Karpas-422 (cell line): ENCODE measurements around the gene OR10AD1. TPM values are rescaled to one million over a fixed set of nuclear protein-coding genes. Genes with fewer than 3 reads are reported as not detected.
"Not testable (repeated sequence)": the region's sequence is repeated elsewhere in the genome, so short reads cannot be mapped to it uniquely, and the experiment has no call there.

Source experiments
- DNase-seq: peaks from one replicate; pipeline ENCODE4 v3.0.0-alpha.2; 2015
- H2AFZ ChIP-seq: fragments of 200-600 bp; sonication (generic); 2 replicates; pipeline ENCODE4 v1.6.1; 2014; ENCODE audit warnings: antibody characterized with exemption, low read length, mixed read lengths
- H3K27ac ChIP-seq: fragments of 200-600 bp; sonication (generic); 2 replicates; pipeline ENCODE4 v1.5.1; 2014; ENCODE audit warnings: mild to moderate bottlenecking, low read length, moderate library complexity
- H3K27me3 ChIP-seq: fragments of 200-600 bp; sonication (generic); 2 replicates; pipeline ENCODE4 v1.6.1; 2014; ENCODE audit warnings: low read length, mixed read lengths
- H3K36me3 ChIP-seq: fragments of 200-600 bp; sonication (generic); 2 replicates; pipeline ENCODE4 v1.6.1; 2014; ENCODE audit warnings: low read length, mixed read lengths; ENCODE audit not compliant: insufficient read depth
- H3K4me1 ChIP-seq: fragments of 200-600 bp; sonication (generic); 2 replicates; pipeline ENCODE4 v1.6.1; 2014; ENCODE audit warnings: mild to moderate bottlenecking, low read length, mixed read lengths
- H3K4me2 ChIP-seq: fragments of 200-600 bp; sonication (generic); 2 replicates; pipeline ENCODE4 v1.6.1; 2014; ENCODE audit warnings: low read length, low read depth, mild to moderate bottlenecking; ENCODE audit not compliant: poor library complexity, severe bottlenecking
- H3K4me3 ChIP-seq: fragments of 200-600 bp; sonication (generic); 2 replicates; pipeline ENCODE4 v1.5.1; 2014; ENCODE audit warnings: mild to moderate bottlenecking, antibody characterized with exemption, low read length, mixed read lengths
- H3K79me2 ChIP-seq: fragments of 200-600 bp; sonication (generic); 2 replicates; pipeline ENCODE4 v1.6.1; 2014; ENCODE audit warnings: mild to moderate bottlenecking, low read length, mixed read lengths
- H3K9ac ChIP-seq: fragments of 200-600 bp; sonication (generic); 2 replicates; pipeline ENCODE4 v1.6.0; 2014; ENCODE audit warnings: low read length
- H3K9me2 ChIP-seq: fragments of 200-600 bp; sonication (generic), shearing (Covaris generic); replicated peaks from 2 replicates; pipeline ENCODE4 v1.6.0; 2014; ENCODE audit warnings: mild to moderate bottlenecking, low read length, moderate library complexity; ENCODE audit not compliant: insufficient read depth
- H3K9me3 ChIP-seq: fragments of 300-700, 200-600 bp; sonication (generic); 2 replicates; pipeline ENCODE4 v1.6.1; 2014; ENCODE audit warnings: low read length, mixed read lengths
- H4K20me1 ChIP-seq: fragments of 200-600 bp; sonication (generic); 2 replicates; pipeline ENCODE4 v1.6.1; 2014; ENCODE audit warnings: mild to moderate bottlenecking, antibody characterized with exemption, low read length, low read depth; ENCODE audit not compliant: insufficient read depth
- total RNA-seq: library from RNA; depleted of rRNA; stranded (reverse); fragments of >200 nt; shearing (Covaris generic); gene quantifications from 2 replicates; pipeline ENCODE4 v1.2.3, GENCODE V29; 2014; ENCODE audit warnings: low replicate concordance

The OR10AD1 gene
- total RNA-seq, 1 experiment from 2014 or later: not detected

DNA sequence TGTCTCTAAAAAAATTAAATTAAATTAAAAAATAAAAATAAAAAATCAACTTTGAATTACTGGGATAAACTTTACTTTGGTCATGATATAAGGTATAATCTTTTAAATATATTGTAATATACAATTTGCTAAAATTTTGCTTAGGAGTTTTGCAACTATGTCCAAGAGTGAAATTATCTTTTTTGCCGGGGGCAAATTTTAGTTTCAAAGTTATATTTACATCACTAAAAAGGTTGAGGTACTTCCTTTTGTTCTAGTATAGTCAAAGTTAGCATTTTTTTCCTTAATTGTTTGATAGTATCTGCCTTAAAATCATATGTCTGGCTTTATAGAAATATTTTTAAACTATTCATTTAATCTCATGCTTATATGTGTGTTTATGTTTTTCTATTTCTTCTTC is 17.6 kb upstream of the OR10AD1 start:
- Histone ChIP-seq H3K4me3 (no peak overlapping the region), H3K79me2 (no peaks in the 10 kb centered on the region), H3K4me2 (no peak overlapping the region), H3K4me1 (no peaks in the 10 kb centered on the region), H2AFZ (no peak overlapping the region), H3K27me3 (no peaks in the 10 kb centered on the region), H3K9ac (no peak overlapping the region), H3K27ac (no peak overlapping the region), H4K20me1 (no peaks in the 10 kb centered on the region), H3K9me2 (no peaks in the 10 kb centered on the region), H3K9me3 (no peaks in the 10 kb centered on the region), H3K36me3 (no peaks in the 10 kb centered on the region)
- DNase-seq: no peak

DNA sequence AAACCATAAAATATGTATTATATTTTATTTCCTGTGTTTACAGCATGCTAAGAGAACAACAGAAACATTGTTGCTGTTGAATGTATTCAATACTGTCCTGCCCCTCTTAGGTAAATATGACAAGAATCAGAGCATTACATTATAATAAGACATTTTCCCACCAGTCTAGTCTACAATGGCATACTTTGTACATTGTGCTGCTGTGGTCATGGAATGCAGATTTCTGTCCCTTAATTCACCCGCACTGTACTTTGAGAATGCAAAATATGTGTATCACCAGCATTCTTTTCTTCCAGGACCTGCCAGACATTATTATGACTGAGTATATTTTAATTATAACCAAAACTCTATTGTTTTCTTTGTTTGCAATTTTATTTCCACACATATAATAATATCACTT is 16.5 kb upstream of the OR10AD1 start:
- no peaks in the 10 kb centered on the region for H4K20me1 ChIP-seq
- no peak for DNase-seq

DNA sequence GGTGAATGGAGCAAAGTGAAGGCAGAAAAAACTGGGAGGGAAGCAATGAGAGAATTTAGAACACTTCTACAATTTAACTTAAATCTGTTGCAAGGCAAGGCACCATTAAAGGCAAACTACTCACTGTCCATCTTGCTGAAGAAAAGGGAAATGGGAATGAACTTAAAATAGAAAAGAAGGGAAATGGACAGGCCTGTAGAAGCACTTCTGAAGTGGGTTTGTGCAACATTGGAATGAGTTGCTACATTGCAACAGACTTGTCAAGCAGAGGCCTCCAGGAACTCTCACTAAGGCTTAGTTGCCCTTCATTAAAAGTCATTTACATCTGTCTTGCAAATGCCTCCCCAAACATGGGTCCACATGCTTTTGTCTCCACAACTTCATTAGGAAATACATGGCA is 13.7 kb upstream of the OR10AD1 start:
- H4K20me1 ChIP-seq: no peaks in the 10 kb centered on the region
- H2AFZ ChIP-seq: no peak overlapping the region
- H3K4me1 ChIP-seq: peaks cover 2% of the 10 kb centered on the region; the same call in 1 of the 2 replicates
- H3K27ac ChIP-seq: no peak overlapping the region
- H3K9me3 ChIP-seq: no peaks in the 10 kb centered on the region
- H3K27me3 ChIP-seq: no peaks in the 10 kb centered on the region
- H3K79me2 ChIP-seq: no peaks in the 10 kb centered on the region
- no peak overlapping the region for H3K4me3 ChIP-seq
- H3K36me3 ChIP-seq: no peaks in the 10 kb centered on the region
- H3K9ac ChIP-seq: no peak overlapping the region
- no peaks in the 10 kb centered on the region for H3K9me2 ChIP-seq
- no peak for DNase-seq
- no peak overlapping the region for H3K4me2 ChIP-seq

More for the DNA sequence above, 16.5 kb upstream of the OR10AD1 start:
- Histone ChIP-seq H3K9ac (no peak overlapping the region), H3K4me1 (peaks cover 2% of the 10 kb centered on the region; the same call in 1 of the 2 replicates), H3K79me2 (no peaks in the 10 kb centered on the region), H3K4me3 (no peak overlapping the region), H3K9me3 (no peaks in the 10 kb centered on the region), H3K9me2 (no peaks in the 10 kb centered on the region), H3K27ac (no peak overlapping the region), H3K4me2 (no peak overlapping the region), H3K36me3 (no peaks in the 10 kb centered on the region), H3K27me3 (no peaks in the 10 kb centered on the region), H2AFZ (no peak overlapping the region)

DNA sequence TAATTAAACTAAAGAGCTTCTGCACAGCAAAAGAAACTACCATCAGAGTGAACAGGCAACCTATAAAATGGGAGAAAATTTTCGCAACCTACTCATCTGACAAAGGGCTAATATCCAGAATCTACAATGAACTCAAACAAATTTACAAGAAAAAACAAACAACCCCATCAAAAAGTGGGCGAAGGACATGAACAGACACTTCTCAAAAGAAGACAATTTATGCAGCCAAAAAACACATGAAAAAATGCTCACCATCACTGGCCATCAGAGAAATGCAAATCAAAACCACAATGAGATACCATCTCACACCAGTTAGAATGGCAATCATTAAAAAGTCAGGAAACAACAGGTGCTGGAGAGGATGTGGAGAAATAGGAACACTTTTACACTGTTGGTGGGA is 6.4 kb upstream of the OR10AD1 start:
- not testable (repeated sequence) for H4K20me1 ChIP-seq, H3K9ac ChIP-seq, H3K4me2 ChIP-seq, H2AFZ ChIP-seq, H3K4me3 ChIP-seq, H3K79me2 ChIP-seq, H3K27ac ChIP-seq, H3K4me1 ChIP-seq, H3K9me3 ChIP-seq, DNase-seq, H3K36me3 ChIP-seq, H3K27me3 ChIP-seq, H3K9me2 ChIP-seq

DNA sequence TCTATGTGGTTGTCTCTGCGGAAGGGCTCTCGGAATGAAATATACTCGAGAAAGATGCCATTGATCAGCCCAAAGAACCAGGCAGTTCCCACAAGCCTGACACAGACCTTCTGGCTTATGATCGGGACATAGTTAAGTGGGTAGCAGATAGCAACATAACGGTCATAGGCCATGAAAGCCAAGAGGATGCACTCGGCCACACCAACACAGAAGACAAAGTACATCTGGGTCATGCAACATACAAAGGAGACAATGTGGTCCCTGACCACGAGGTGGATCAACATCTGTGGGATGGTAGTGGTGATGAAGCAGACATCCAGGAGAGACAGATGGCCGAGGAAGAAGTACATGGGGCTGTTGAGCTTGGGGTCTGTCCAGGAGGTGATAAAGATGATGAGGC is 326 bp downstream of the OR10AD1 start:
- no peak for DNase-seq
- Histone ChIP-seq H3K79me2 (no peaks in the 10 kb centered on the region), H2AFZ (no peak overlapping the region), H3K27ac (no peak overlapping the region), H3K4me2 (no peak overlapping the region), H3K9ac (no peak overlapping the region), H3K4me1 (peaks cover 11% of the 10 kb centered on the region), H3K36me3 (no peaks in the 10 kb centered on the region), H3K9me3 (0 out of 2 replicates have a peak, but pooled peaks cover 5% of the 10 kb centered on the region), H4K20me1 (no peaks in the 10 kb centered on the region), H3K27me3 (no peaks in the 10 kb centered on the region), H3K4me3 (no peak overlapping the region), H3K9me2 (no peaks in the 10 kb centered on the region)

DNA sequence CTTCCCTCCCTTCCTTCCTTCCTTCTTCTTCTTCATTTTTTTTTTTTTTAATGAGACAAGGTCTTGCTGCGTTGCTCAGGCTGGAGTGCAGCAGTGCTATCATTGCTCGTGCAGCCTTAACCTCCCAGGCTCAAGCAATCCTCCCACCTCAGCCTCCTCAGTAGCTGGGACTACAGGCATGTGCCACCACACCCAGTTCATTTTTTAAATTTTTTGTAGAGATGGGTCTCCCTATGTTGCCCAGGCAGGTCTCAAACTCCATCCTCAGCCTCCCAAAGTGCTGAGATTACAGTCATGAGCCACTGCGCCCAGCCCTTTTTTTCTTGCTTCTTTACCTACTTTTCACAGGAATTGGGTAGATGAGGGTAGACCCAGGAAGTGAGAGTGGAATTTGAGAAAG is 1.6 kb downstream of the OR10AD1 start:
- H3K9ac ChIP-seq: no peak overlapping the region
- H4K20me1 ChIP-seq: no peaks in the 10 kb centered on the region
- peaks cover 20% of the 10 kb centered on the region for H3K4me1 ChIP-seq
- no peaks in the 10 kb centered on the region for H3K79me2 ChIP-seq
- H2AFZ ChIP-seq: no peak overlapping the region
- H3K9me3 ChIP-seq: 0 out of 2 replicates have a peak, but pooled peaks cover 2% of the 10 kb centered on the region
- H3K27ac ChIP-seq: no peak overlapping the region
- DNase-seq: no peak
- H3K36me3 ChIP-seq: no peaks in the 10 kb centered on the region
- H3K9me2 ChIP-seq: no peaks in the 10 kb centered on the region
- H3K4me3 ChIP-seq: no peak overlapping the region
- no peaks in the 10 kb centered on the region for H3K27me3 ChIP-seq
- no peak overlapping the region for H3K4me2 ChIP-seq

DNA sequence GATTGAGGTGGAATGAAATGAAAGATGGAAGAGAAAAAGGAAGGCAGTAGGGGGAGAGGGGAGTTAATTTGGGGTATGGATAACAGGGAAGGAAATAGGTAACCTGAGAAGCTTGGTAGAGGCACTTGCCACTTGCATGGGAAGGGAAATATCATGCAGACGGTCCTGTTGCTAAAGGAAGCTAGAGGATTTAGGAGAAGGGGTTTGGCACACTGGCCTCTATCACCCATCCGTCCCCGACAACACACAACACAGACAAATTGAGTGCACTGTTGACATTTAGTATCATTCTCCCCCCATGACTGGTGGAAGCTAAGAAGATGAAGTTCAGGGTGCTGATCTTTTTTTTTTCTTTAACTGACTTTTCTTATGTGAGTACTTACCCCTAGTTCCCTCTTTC is 2.0 kb downstream of the OR10AD1 start:
- Histone ChIP-seq H4K20me1 (no peaks in the 10 kb centered on the region), H2AFZ (no peak overlapping the region), H3K27ac (no peak overlapping the region), H3K9me2 (no peaks in the 10 kb centered on the region), H3K27me3 (no peaks in the 10 kb centered on the region), H3K9me3 (no peaks in the 10 kb centered on the region), H3K4me2 (no peak overlapping the region), H3K79me2 (no peaks in the 10 kb centered on the region), H3K4me1 (peaks cover 20% of the 10 kb centered on the region), H3K4me3 (no peak overlapping the region), H3K36me3 (no peaks in the 10 kb centered on the region), H3K9ac (no peak overlapping the region)
- no peak for DNase-seq

DNA sequence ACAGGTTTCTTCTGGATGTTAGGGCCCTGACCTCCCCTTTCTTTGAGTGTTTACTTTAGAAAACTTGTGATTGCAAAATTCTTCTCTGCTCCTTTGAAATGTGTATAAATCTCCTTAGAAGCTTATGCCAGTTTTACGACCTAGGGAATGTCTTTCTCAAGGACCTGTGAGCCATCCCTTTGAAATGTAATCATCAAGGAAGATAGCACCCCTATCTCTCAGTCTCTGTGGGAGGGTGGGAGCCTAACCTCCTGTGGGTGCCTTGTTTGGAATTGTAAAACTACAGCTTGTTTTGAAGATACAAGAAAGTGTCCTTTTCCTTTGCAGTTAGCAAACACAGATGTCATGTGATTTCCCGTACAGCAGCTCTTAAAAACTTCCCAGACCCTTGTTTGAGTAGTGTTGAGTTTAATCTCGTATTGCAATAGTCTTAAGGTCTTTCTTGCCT is 3.3 kb downstream of the OR10AD1 start:
- no peak overlapping the region for H2AFZ ChIP-seq
- DNase-seq: no peak
- H3K36me3 ChIP-seq: no peaks in the 10 kb centered on the region
- no peaks in the 10 kb centered on the region for H3K9me3 ChIP-seq
- H4K20me1 ChIP-seq: no peaks in the 10 kb centered on the region
- peaks cover 20% of the 10 kb centered on the region for H3K4me1 ChIP-seq
- no peaks in the 10 kb centered on the region for H3K27me3 ChIP-seq
- no peaks in the 10 kb centered on the region for H3K79me2 ChIP-seq
- H3K4me2 ChIP-seq: no peak overlapping the region
- no peaks in the 10 kb centered on the region for H3K9me2 ChIP-seq
- no peak overlapping the region for H3K9ac ChIP-seq
- no peak overlapping the region for H3K4me3 ChIP-seq
- H3K27ac ChIP-seq: no peak overlapping the region

DNA sequence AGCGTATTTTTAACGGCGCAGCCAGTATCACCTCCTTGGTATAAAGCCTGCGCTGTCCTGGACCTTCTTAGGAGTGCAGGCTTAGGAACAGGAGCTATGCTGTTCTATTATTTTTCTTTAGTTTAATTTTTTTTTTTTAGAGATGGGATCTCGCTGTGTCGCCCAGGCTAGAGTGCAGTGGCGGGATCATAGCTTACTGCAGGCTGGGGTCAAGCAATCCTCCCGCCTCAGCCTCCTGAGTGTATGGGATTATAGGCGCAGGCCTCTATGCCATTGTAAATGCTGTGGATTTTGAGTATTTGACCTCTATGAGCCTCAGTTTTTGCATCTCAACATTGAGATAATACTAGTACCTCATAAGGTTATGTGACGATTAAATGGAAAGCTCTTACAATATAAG is 4.1 kb downstream of the OR10AD1 start:
- H3K4me2 ChIP-seq: peak overlapping the region; percentile 82
- H3K79me2 ChIP-seq: no peaks in the 10 kb centered on the region
- H2AFZ ChIP-seq: no peak overlapping the region
- no peaks in the 10 kb centered on the region for H3K36me3 ChIP-seq
- no peaks in the 10 kb centered on the region for H4K20me1 ChIP-seq
- H3K4me1 ChIP-seq: peaks cover 20% of the 10 kb centered on the region
- peak overlapping the region; percentile 69 for H3K4me3 ChIP-seq
- H3K9me3 ChIP-seq: no peaks in the 10 kb centered on the region
- H3K27ac ChIP-seq: no peak overlapping the region
- DNase-seq: no peak
- no peaks in the 10 kb centered on the region for H3K27me3 ChIP-seq
- H3K9ac ChIP-seq: no peak overlapping the region
- no peaks in the 10 kb centered on the region for H3K9me2 ChIP-seq
